ENCODE data around the gene GABRG3.
"Not testable (repeated sequence)": the region's sequence is repeated elsewhere in the genome, so short reads cannot be mapped to it uniquely, and the experiment has no call there.

GRCh38 chr15:27191515-27191914 is 220.5 kb downstream of the GABRG3 start:
- not testable (repeated sequence) for TF ChIP-seq EP300, CTCF (IDR thresholded peaks at IDR 0.05)
